HEK293 (cell line): ENCODE results near the gene DAP.
"Not testable (repeated sequence)": the region's sequence is repeated elsewhere in the genome, so short reads cannot be mapped to it uniquely, and the experiment has no call there.

Source experiments
- CTCF ChIA-PET: fragments of 350-600 bp; formaldehyde crosslinking; extraction: SDS; loops from one replicate; lab custom pipeline; 2021; ENCODE audit warnings: antibody characterized with exemption; lab: Yijun Ruan, JAX
- POLR2A ChIA-PET: fragments of 300-600 bp; formaldehyde crosslinking; extraction: SDS; loops from one replicate; lab custom pipeline; 2020; ENCODE audit warnings: antibody characterized with exemption, inconsistent platforms; lab: Yijun Ruan, JAX
- H3K27ac ChIP-seq: fragments of 200-500 bp; sonication (Bioruptor generic); 2 replicates; pipeline ENCODE4 v1.5.1; 2014; ENCODE audit warnings: low read depth, low read length, control low read depth, inconsistent platforms; ENCODE audit errors: extremely low read depth
- H3K36me3 ChIP-seq, 2 experiments: fragments of 200-500 bp in 1 of 2; sonication (Bioruptor generic) in 1 of 2; 1 replicate in 1 of 2; 2 replicates in 1 of 2; pipeline ENCODE4 v1.5.1; 2014 to 2017; ENCODE audit warnings: inconsistent platforms in 2 of 2, low read length in 2 of 2; ENCODE audit not compliant: control insufficient read depth in 2 of 2, insufficient read depth in 1 of 2
- H3K4me1 ChIP-seq: fragments of 200-500 bp; sonication (Bioruptor generic); 2 replicates; pipeline ENCODE4 v1.5.1; 2014; ENCODE audit warnings: mild to moderate bottlenecking, low read length, inconsistent platforms; ENCODE audit not compliant: control insufficient read depth, insufficient read depth
- H3K4me3 ChIP-seq: 2 replicates; pipeline ENCODE4 v1.5.1; 2011; ENCODE audit warnings: low read depth, mild to moderate bottlenecking, control low read depth, low read length, moderate library complexity
- H3K9me3 ChIP-seq: fragments of 200-500 bp; sonication (Bioruptor generic); 2 replicates; pipeline ENCODE4 v1.5.1; 2014; ENCODE audit warnings: low read depth, low read length, inconsistent platforms; ENCODE audit not compliant: control insufficient read depth, insufficient read depth
- EGR2 ChIP-seq: fragments of 450-650 bp; formaldehyde crosslinking; IDR thresholded peaks from 2 replicates; pipeline ENCODE4 v1.5.1; 2016; ENCODE audit warnings: low read depth, missing biosample characterization, missing genetic modification characterization
- GLIS1 ChIP-seq: fragments of 450-650 bp; formaldehyde crosslinking; IDR thresholded peaks from 2 replicates; pipeline ENCODE4 v1.5.1; 2016; ENCODE audit warnings: missing biosample characterization, missing genetic modification characterization
- GLIS2 ChIP-seq: fragments of 450-650 bp; formaldehyde crosslinking; IDR thresholded peaks from 2 replicates; pipeline ENCODE4 v1.5.1; 2016; ENCODE audit warnings: missing biosample characterization, missing genetic modification characterization
- ZBTB7A ChIP-seq: fragments of 450-650 bp; formaldehyde crosslinking; IDR thresholded peaks from 2 replicates; pipeline ENCODE4 v1.5.1; 2016; ENCODE audit warnings: low read depth, missing biosample characterization, missing genetic modification characterization
- ZFHX2 ChIP-seq: fragments of 450-650 bp; formaldehyde crosslinking; conservative IDR thresholded peaks from 2 replicates; pipeline ENCODE4 v1.5.1; 2016; ENCODE audit warnings: missing biosample characterization, missing genetic modification characterization
- ZIC2 ChIP-seq: fragments of 450-650 bp; formaldehyde crosslinking; IDR thresholded peaks from 2 replicates; pipeline ENCODE4 v1.5.1; 2016; ENCODE audit warnings: missing biosample characterization, missing genetic modification characterization
- ZNF10 ChIP-seq: fragments of 450-650 bp; formaldehyde crosslinking; IDR thresholded peaks from 2 replicates; pipeline ENCODE4 v1.5.1; 2017; ENCODE audit warnings: missing biosample characterization, missing genetic modification characterization
- ZNF214 ChIP-seq: fragments of 450-650 bp; formaldehyde crosslinking; IDR thresholded peaks from 2 replicates; pipeline ENCODE4 v1.5.1; 2017; ENCODE audit warnings: missing biosample characterization, mild to moderate bottlenecking, missing genetic modification characterization, borderline replicate concordance
- ZNF223 ChIP-seq: fragments of 450-650 bp; formaldehyde crosslinking; IDR thresholded peaks from 2 replicates; pipeline ENCODE4 v1.5.1; 2016; ENCODE audit warnings: missing biosample characterization, missing genetic modification characterization
- ZNF266 ChIP-seq: fragments of 450-650 bp; formaldehyde crosslinking; IDR thresholded peaks from 2 replicates; pipeline ENCODE4 v1.5.1; 2016; ENCODE audit warnings: missing biosample characterization, missing genetic modification characterization, low read depth
- ZNF488 ChIP-seq: fragments of 450-650 bp; formaldehyde crosslinking; IDR thresholded peaks from 2 replicates; pipeline ENCODE4 v1.5.1; 2016; ENCODE audit warnings: missing biosample characterization, missing genetic modification characterization
- ZNF768 ChIP-seq: fragments of 450-650 bp; formaldehyde crosslinking; IDR thresholded peaks from 2 replicates; pipeline ENCODE4 v1.5.1; 2018; ENCODE audit warnings: missing biosample characterization, mild to moderate bottlenecking, missing genetic modification characterization
- ZNF791 ChIP-seq: fragments of 450-650 bp; formaldehyde crosslinking; IDR thresholded peaks from 2 replicates; pipeline ENCODE4 v1.5.1; 2016; ENCODE audit warnings: missing biosample characterization, missing genetic modification characterization

The DAP gene

GRCh38 chr5:10666531-10667299, 94.3 kb downstream of the DAP start (continued):
- TF ChIP-seq ZNF10 (tag by site-specific recombination): no peak

DNA sequence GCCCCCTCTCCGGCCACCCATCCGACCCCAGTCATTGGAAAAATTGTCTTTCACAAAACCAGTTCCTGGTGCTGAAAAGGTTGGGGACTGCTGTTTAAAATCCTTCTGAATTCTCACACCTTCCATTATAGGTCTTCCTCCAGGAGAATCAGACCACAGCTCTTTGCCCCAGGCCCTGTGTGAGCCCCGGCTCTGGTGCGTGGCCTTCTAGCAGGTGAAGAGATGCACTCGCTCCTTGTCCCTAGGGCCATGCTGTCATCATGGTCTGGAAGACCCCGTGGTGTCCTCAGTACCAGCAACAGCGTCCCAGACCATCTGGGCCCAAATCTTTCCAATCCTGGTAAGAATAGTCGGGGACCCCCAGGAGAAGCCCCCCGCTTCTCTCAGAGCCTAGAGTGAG, 95.2 kb downstream of the DAP start:
- no peaks in the 10 kb centered on the region for H3K4me1 ChIP-seq
- no peak overlapping the region for H3K27ac ChIP-seq
- ChIA-PET POLR2A (no interaction called here), CTCF (interaction anchor here (0.7 to 1.9 kb wide), 3 partner anchors 38 to 213 kb away, joined by 3 to 6 read pairs (median 3); no protein-coding TSS in a partner anchor)
- no peaks in the 10 kb centered on the region for H3K36me3 ChIP-seq
- H3K4me3 ChIP-seq: no peak overlapping the region
- H3K9me3 ChIP-seq: no peaks in the 10 kb centered on the region
- no peak for TF ChIP-seq ZNF768 (tag by site-specific recombination)
- TF ChIP-seq ZBTB7A: no peak
- no peak for TF ChIP-seq ZNF488 (tag by site-specific recombination)
- no peak for TF ChIP-seq ZNF791 (tag by site-specific recombination)
- TF ChIP-seq, all 188 proteins: peak for 0

DNA sequence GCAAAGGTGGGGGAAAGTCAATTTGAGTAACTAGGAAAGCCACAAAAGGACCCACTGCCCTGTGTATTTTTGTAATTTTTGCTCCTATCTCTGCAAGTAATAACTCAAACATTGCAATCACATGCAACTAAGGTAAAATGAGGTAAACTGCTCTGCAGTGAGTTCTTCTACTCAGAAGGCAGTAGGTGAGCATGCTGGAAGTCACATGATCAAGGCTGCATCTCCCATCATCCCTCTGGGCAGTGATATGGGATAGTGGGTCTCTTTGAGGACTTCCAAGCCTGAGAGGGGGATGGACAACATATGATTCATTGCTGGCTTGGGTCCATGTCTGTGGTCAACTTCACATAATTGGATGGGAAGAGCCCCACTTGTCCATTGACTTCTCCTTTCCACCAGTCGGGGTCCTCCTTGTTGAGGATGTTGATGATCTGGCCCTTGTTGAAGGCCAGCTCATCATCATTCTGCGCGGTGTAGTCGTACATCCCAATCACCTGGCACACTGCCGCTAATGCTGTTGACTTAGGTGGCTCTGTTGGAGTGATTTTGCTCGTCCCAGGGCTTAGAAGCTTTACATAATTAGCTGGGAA, 96.8 kb downstream of the DAP start:
- CTCF ChIA-PET: interaction anchor here (0.6 to 1.9 kb wide), 4 partner anchors 22 to 212 kb away, joined by 3 to 6 read pairs (median 4); no protein-coding TSS in a partner anchor
- H3K4me3 ChIP-seq, H3K27ac ChIP-seq, H3K4me1 ChIP-seq, POLR2A ChIA-PET, H3K36me3 ChIP-seq, H3K9me3 ChIP-seq: not testable (repeated sequence)
- peak; percentile 94 for TF ChIP-seq ZNF214 (tag by site-specific recombination)

GRCh38 chr5:10663489-10664179, 97.4 kb downstream of the DAP start:
- Histone ChIP-seq H3K4me1 (no peaks in the 10 kb centered on the region), H3K27ac (no peak overlapping the region), H3K4me3 (no peak overlapping the region), H3K9me3 (no peaks in the 10 kb centered on the region), H3K36me3 (no peaks in the 10 kb centered on the region)
- TF ChIP-seq EGR2 (tag by site-specific recombination) (peak; percentile 36), ZNF223 (tag by site-specific recombination) (no peak), GLIS2 (tag by site-specific recombination) (0 out of 2 replicates have a peak, but pooled peaks have one; percentile 11), ZFHX2 (tag by site-specific recombination) (peak; percentile 31; the same call in 1 of the 2 replicates), ZNF266 (tag by site-specific recombination) (no peak), ZIC2 (peak; percentile 51), GLIS1 (0 out of 2 replicates have a peak, but pooled peaks have one; percentile 10)
- CTCF ChIA-PET: interaction anchor here (0.8 to 1.3 kb wide), 2 partner anchors 36 to 211 kb away, joined by 4 read pairs; no protein-coding TSS in a partner anchor
- POLR2A ChIA-PET: no interaction called here
